CD14-positive monocyte (primary cell): ENCODE results near the gene MYCBP2. TPM values are rescaled to one million over a fixed set of nuclear protein-coding genes. Genes with fewer than 3 reads are reported as not detected.

ENCODE experiments used
- DNase-seq, 3 donors: peaks; one replicate each; pipeline ENCODE4 v3.0.0-alpha.2; 2011 to 2022
- H2AFZ ChIP-seq: 2 replicates; pipeline ENCODE4 v1.6.0; 2012; ENCODE audit warnings: mild to moderate bottlenecking, low read depth, low read length, inconsistent platforms; ENCODE audit not compliant: insufficient read depth, poor library complexity, severe bottlenecking
- H3K27ac ChIP-seq, 2 donors: 1 replicate in 1 of 2; 2 replicates in 1 of 2; pipeline ENCODE4 v1.5.1; 2012 to 2013; ENCODE audit warnings: low read length in 2 of 2, control low read depth in 1 of 2, inconsistent platforms in 1 of 2, low read depth in 1 of 2, mild to moderate bottlenecking in 1 of 2
- H3K27me3 ChIP-seq, 2 donors: one replicate each; pipeline versions ENCODE4 v1.6.0 to v1.6.1; 2011 to 2013; ENCODE audit warnings: low read length in 2 of 2; ENCODE audit not compliant: control insufficient read depth in 2 of 2, insufficient read depth in 2 of 2
- H3K36me3 ChIP-seq, 2 donors: replicated peaks in 1 of 2; 1 replicate in 1 of 2; 2 replicates in 1 of 2; pipeline versions ENCODE4 v1.5.1 to v1.6.1; 2012 to 2013; ENCODE audit warnings: low read length in 2 of 2, control low read depth in 1 of 2, inconsistent platforms in 1 of 2, mild to moderate bottlenecking in 1 of 2; ENCODE audit not compliant: insufficient read depth in 2 of 2, control insufficient read depth in 1 of 2
- H3K4me1 ChIP-seq, 2 donors: 1 replicate in 1 of 2; 2 replicates in 1 of 2; pipeline versions ENCODE4 v1.5.1 to v1.6.1; 2012 to 2013; ENCODE audit warnings: low read length in 2 of 2, control low read depth in 1 of 2, inconsistent platforms in 1 of 2, mild to moderate bottlenecking in 1 of 2, moderate library complexity in 1 of 2; ENCODE audit not compliant: insufficient read depth in 2 of 2, control insufficient read depth in 1 of 2
- H3K4me2 ChIP-seq: replicated peaks from 2 replicates; pipeline ENCODE3; 2012; ENCODE audit warnings: low read length, moderate library complexity, mild to moderate bottlenecking; ENCODE audit not compliant: poor library complexity, severe bottlenecking; ENCODE audit errors: extremely low read depth
- H3K4me3 ChIP-seq, 3 experiments: fragments of 200-600 bp in 1 of 3; sonication (generic) in 1 of 3; replicated peaks in 1 of 3; 1 replicate in 2 of 3; 2 replicates in 1 of 3; pipeline ENCODE4 v1.5.1; 2011 to 2013; ENCODE audit warnings: low read length in 3 of 3, mild to moderate bottlenecking in 3 of 3, control low read depth in 2 of 3, low read depth in 2 of 3, inconsistent platforms in 1 of 3, moderate library complexity in 1 of 3
- H3K79me2 ChIP-seq: 2 replicates; pipeline ENCODE4 v1.6.0; 2012; ENCODE audit warnings: mild to moderate bottlenecking, control low read depth, inconsistent platforms, low read length, moderate library complexity; ENCODE audit not compliant: insufficient read depth
- H3K9ac ChIP-seq: 2 replicates; pipeline ENCODE4 v1.6.0; 2017; ENCODE audit warnings: low read length, mild to moderate bottlenecking; ENCODE audit not compliant: insufficient read depth, poor library complexity, severe bottlenecking
- H3K9me3 ChIP-seq, 2 donors: replicated peaks in 1 of 2; 1 replicate in 1 of 2; 2 replicates in 1 of 2; pipeline versions ENCODE4 v1.5.1 to v1.6.1; 2012 to 2013; ENCODE audit warnings: low read length in 2 of 2, control low read depth in 1 of 2; ENCODE audit not compliant: control insufficient read depth in 1 of 2, insufficient read depth in 1 of 2
- H4K20me1 ChIP-seq: 2 replicates; pipeline ENCODE4 v1.6.0; 2012; ENCODE audit warnings: mild to moderate bottlenecking, low read length, control low read depth, moderate library complexity; ENCODE audit not compliant: insufficient read depth
- H3K27ac Mint-ChIP-seq, 7 donors: one replicate each; pipeline ENCODE4 v1.8.0; 2020; ENCODE audit warnings: mild to moderate bottlenecking in 7 of 7, mixed read lengths in 7 of 7, moderate library complexity in 6 of 7, inconsistent platforms in 2 of 7
- H3K27me3 Mint-ChIP-seq, 3 donors: one replicate each; pipeline ENCODE4 v1.8.0; 2021 to 2022; ENCODE audit warnings: low read depth in 3 of 3, mild to moderate bottlenecking in 3 of 3, mixed read lengths in 3 of 3, moderate library complexity in 3 of 3, inconsistent platforms in 1 of 3
- H3K36me3 Mint-ChIP-seq, 2 donors: one replicate each; pipeline ENCODE4 v1.8.0; 2020; ENCODE audit warnings: mixed read lengths in 2 of 2, inconsistent platforms in 1 of 2, mild to moderate bottlenecking in 1 of 2
- H3K4me1 Mint-ChIP-seq: one replicate; pipeline ENCODE4 v1.8.0; 2020; ENCODE audit warnings: mild to moderate bottlenecking, mixed read lengths
- H3K4me3 Mint-ChIP-seq, 2 donors: one replicate each; pipeline ENCODE4 v1.8.0; 2020; ENCODE audit warnings: mild to moderate bottlenecking in 2 of 2, mixed read lengths in 2 of 2, moderate library complexity in 1 of 2
- H3K9me3 Mint-ChIP-seq, 7 donors: one replicate each; pipeline ENCODE4 v1.8.0; 2020 to 2022; ENCODE audit warnings: mixed read lengths in 7 of 7, mild to moderate bottlenecking in 6 of 7, moderate library complexity in 6 of 7, inconsistent platforms in 2 of 7
- WGBS: methylation state at CpG from one replicate; pipeline ENCODE4 v1.1.5; 2013; ENCODE audit warnings: missing lambda C conversion rate; ENCODE audit not compliant: insufficient coverage; 5-methylcytosine and 5-hydroxymethylcytosine counted together
- intact Hi-C, 2 donors: fragments of 100-400 bp; cut with micrococcal nuclease; formaldehyde crosslinking; loops; one replicate each; pipeline versions ENCODE4 v1.15.0 to v1.15.1; 2023
- polyA plus RNA-seq, 3 donors: library from polyadenylated mRNA; depleted of rRNA in 1 of 3; unstranded in 2 of 3; stranded (reverse) in 1 of 3; fragments of 300-500 nt in 2 of 3; fragments of >200 nt in 1 of 3; fragmentation: Illumina TruSeq in 2 of 3; gene quantifications; 1 replicate in 2 of 3; 2 replicates in 1 of 3; pipeline ENCODE4 v1.2.3, GENCODE V29; 2012 to 2021
- TF ChIP-seq, protein P1 (sequence below): fragments of 200-600 bp; IDR thresholded peaks from one replicate; pipeline ENCODE4 v1.8.0; 2022; ENCODE audit warnings: antibody characterized with exemption, mild to moderate bottlenecking

The MYCBP2 gene
- polyA plus RNA-seq, 3 donors: 7.6 to 51.5 (median 14.4) TPM

DNA sequence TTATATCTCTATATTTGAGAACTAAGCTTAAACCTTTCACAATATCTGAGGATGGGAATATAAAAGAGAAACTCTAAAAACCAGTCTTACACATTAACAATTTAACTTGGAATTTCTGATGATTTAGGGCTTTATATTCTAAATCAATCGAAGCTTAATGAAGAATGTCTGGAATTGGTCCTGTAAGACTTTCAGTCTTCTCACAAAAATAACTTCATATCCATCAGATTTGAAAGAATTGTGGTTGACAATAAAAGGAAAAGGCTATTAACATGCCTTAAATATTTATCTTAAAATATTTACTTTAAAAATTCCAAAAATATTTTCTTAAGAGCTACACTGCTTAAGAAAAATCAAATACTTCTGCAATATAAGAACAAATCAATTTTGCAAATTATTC lies 27.3 kb downstream of the MYCBP2 start:
- Histone ChIP-seq H3K79me2 (peaks cover 100% of the 10 kb centered on the region), H3K27me3 (no peaks in the 10 kb centered on the region), H3K4me1 (peaks cover 30 to 43% of the 10 kb centered on the region in 2 donors), H3K9ac (no peak overlapping the region), H2AFZ (no peak overlapping the region), H3K4me3 (no peak overlapping the region), H3K27ac (peak overlapping the region in 1 of 2 donors; percentile 81), H3K36me3 (peaks cover 8 to 15% of the 10 kb centered on the region in 2 donors), H3K4me2 (peak overlapping the region; percentile 64), H4K20me1 (peaks cover 98% of the 10 kb centered on the region), H3K9me3 (no peaks in the 10 kb centered on the region)
- Mint-ChIP-seq H3K9me3 (no peaks in the 10 kb centered on the region), H3K36me3 (peaks cover 10 to 19% of the 10 kb centered on the region in 2 donors), H3K27me3 (no peaks in the 10 kb centered on the region), H3K27ac (peak overlapping the region in 1 of 7 donors; percentile 7), H3K4me3 (no peak overlapping the region), H3K4me1 (peaks cover 51% of the 10 kb centered on the region)
- no CpG with 5 or more reads among the region's 1 CpG for WGBS
- DNase-seq: no peak
- TF ChIP-seq, protein P1, sequence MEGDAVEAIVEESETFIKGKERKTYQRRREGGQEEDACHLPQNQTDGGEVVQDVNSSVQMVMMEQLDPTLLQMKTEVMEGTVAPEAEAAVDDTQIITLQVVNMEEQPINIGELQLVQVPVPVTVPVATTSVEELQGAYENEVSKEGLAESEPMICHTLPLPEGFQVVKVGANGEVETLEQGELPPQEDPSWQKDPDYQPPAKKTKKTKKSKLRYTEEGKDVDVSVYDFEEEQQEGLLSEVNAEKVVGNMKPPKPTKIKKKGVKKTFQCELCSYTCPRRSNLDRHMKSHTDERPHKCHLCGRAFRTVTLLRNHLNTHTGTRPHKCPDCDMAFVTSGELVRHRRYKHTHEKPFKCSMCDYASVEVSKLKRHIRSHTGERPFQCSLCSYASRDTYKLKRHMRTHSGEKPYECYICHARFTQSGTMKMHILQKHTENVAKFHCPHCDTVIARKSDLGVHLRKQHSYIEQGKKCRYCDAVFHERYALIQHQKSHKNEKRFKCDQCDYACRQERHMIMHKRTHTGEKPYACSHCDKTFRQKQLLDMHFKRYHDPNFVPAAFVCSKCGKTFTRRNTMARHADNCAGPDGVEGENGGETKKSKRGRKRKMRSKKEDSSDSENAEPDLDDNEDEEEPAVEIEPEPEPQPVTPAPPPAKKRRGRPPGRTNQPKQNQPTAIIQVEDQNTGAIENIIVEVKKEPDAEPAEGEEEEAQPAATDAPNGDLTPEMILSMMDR: no peak
- intact Hi-C loops: loop anchor here in 1 of 2 donors (10.0 kb wide), 1 partner anchor 45 kb away; no protein-coding TSS in a partner anchor

DNA sequence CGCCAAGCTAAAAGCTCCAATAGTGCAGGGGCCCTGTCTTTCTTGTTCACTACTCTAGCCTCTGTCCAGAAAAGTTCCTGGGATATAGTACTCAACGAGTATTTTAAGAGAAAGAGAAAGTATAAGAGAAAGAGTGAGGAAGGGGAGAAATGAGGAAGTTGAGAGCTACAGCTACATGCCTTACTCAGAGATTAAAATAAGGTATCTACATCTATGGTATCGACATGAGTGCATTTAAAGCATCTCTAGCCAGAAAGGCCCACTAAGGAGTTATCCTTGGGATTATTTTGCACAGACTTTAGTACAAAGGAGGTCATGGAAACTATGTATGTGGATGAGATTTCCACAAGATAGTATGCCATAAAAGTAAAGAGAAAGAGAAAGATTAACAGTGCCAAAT lies 28.5 kb downstream of the MYCBP2 start:
- Histone ChIP-seq H3K27ac (peak overlapping the region in 1 of 2 donors; percentile 81), H3K4me2 (peak overlapping the region; percentile 78), H3K27me3 (no peaks in the 10 kb centered on the region), H3K4me3 (peak overlapping the region; percentile 26 to 70 (median 69)), H3K4me1 (peaks cover 30 to 43% of the 10 kb centered on the region in 2 donors), H3K9ac (peak overlapping the region; percentile 5), H3K9me3 (no peaks in the 10 kb centered on the region), H3K36me3 (peaks cover 16 to 24% of the 10 kb centered on the region in 2 donors), H4K20me1 (peaks cover 91% of the 10 kb centered on the region), H2AFZ (peak overlapping the region; percentile 24), H3K79me2 (peaks cover 97% of the 10 kb centered on the region)
- H3K27ac Mint-ChIP-seq: peak overlapping the region; percentile 20 to 88 (median 70)
- peaks cover 44% of the 10 kb centered on the region for H3K4me1 Mint-ChIP-seq
- peak overlapping the region; percentile 32 to 61 for H3K4me3 Mint-ChIP-seq
- WGBS: no CpG with 5 or more reads among the region's 3 CpGs
- H3K9me3 Mint-ChIP-seq: no peaks in the 10 kb centered on the region
- TF ChIP-seq, protein P1: no peak
- peak in 2 of 3 donors; percentile 54 to 59 for DNase-seq
- intact Hi-C loops: loop anchor here in 1 of 2 donors (10.0 kb wide), 1 partner anchor 46 kb away; no protein-coding TSS in a partner anchor
- no peaks in the 10 kb centered on the region for H3K27me3 Mint-ChIP-seq
- H3K36me3 Mint-ChIP-seq: peaks cover 21 to 27% of the 10 kb centered on the region in 2 donors
